ENCODE data around the gene GNAL. TPM values are rescaled to one million over a fixed set of nuclear protein-coding genes. Genes with fewer than 3 reads are reported as not detected.

The GNAL gene
- total RNA-seq, 1 donor from 2014 or later: 9.7 TPM

GRCh38 chr18:11728249-11728648 is 39.2 kb downstream of the GNAL start:
- TF ChIP-seq CTCF (IDR thresholded peaks at IDR 0.05; ENCODE audit: unreplicated experiment): no peak
- Mint-ChIP-seq H3K27me3 (ENCODE audit: unreplicated experiment) (no peaks in the 10 kb centered on the region), H3K4me3 (ENCODE audit: unreplicated experiment) (no peak overlapping the region), H3K27ac (ENCODE audit: unreplicated experiment) (no peak overlapping the region), H3K9me3 (ENCODE audit: unreplicated experiment) (no peaks in the 10 kb centered on the region), H3K36me3 (ENCODE audit: low read depth, unreplicated experiment) (peaks cover 3% of the 10 kb centered on the region), H3K4me1 (ENCODE audit: unreplicated experiment) (no peaks in the 10 kb centered on the region)
- DNase-seq (ENCODE audit: low spot score): peak; percentile 18

GRCh38 chr18:11729556-11729955 is 40.5 kb downstream of the GNAL start:
- no peak overlapping the region for H3K27ac Mint-ChIP-seq (ENCODE audit: unreplicated experiment)
- H3K27me3 Mint-ChIP-seq (ENCODE audit: unreplicated experiment): peaks cover 3% of the 10 kb centered on the region
- H3K36me3 Mint-ChIP-seq (ENCODE audit: low read depth, unreplicated experiment): peaks cover 3% of the 10 kb centered on the region
- no peaks in the 10 kb centered on the region for H3K4me1 Mint-ChIP-seq (ENCODE audit: unreplicated experiment)
- no peak for DNase-seq (ENCODE audit: low spot score)
- no peaks in the 10 kb centered on the region for H3K9me3 Mint-ChIP-seq (ENCODE audit: unreplicated experiment)
- H3K4me3 Mint-ChIP-seq (ENCODE audit: unreplicated experiment): no peak overlapping the region
- no peak for TF ChIP-seq CTCF (IDR thresholded peaks at IDR 0.05; ENCODE audit: unreplicated experiment)

GRCh38 chr18:11733031-11733430 is 44.0 kb downstream of the GNAL start:
- DNase-seq (ENCODE audit: low spot score): peak; percentile 84
- no peaks in the 10 kb centered on the region for H3K4me1 Mint-ChIP-seq (ENCODE audit: unreplicated experiment)
- H3K27ac Mint-ChIP-seq (ENCODE audit: unreplicated experiment): no peak overlapping the region
- H3K4me3 Mint-ChIP-seq (ENCODE audit: unreplicated experiment): no peak overlapping the region
- no peaks in the 10 kb centered on the region for H3K36me3 Mint-ChIP-seq (ENCODE audit: low read depth, unreplicated experiment)
- no peaks in the 10 kb centered on the region for H3K9me3 Mint-ChIP-seq (ENCODE audit: unreplicated experiment)
- peaks cover 5% of the 10 kb centered on the region for H3K27me3 Mint-ChIP-seq (ENCODE audit: unreplicated experiment)
- peak; percentile 98 for TF ChIP-seq CTCF (IDR thresholded peaks at IDR 0.05; ENCODE audit: unreplicated experiment)

GRCh38 chr18:11736656-11737055 is 47.6 kb downstream of the GNAL start:
- H3K27ac Mint-ChIP-seq (ENCODE audit: unreplicated experiment): no peak overlapping the region
- peaks cover 7% of the 10 kb centered on the region for H3K27me3 Mint-ChIP-seq (ENCODE audit: unreplicated experiment)
- H3K36me3 Mint-ChIP-seq (ENCODE audit: low read depth, unreplicated experiment): no peaks in the 10 kb centered on the region
- no peaks in the 10 kb centered on the region for H3K4me1 Mint-ChIP-seq (ENCODE audit: unreplicated experiment)
- no peak for DNase-seq (ENCODE audit: low spot score)
- TF ChIP-seq CTCF (IDR thresholded peaks at IDR 0.05; ENCODE audit: unreplicated experiment): no peak
- no peak overlapping the region for H3K4me3 Mint-ChIP-seq (ENCODE audit: unreplicated experiment)
- H3K9me3 Mint-ChIP-seq (ENCODE audit: unreplicated experiment): no peaks in the 10 kb centered on the region

- Mint-ChIP-seq H3K36me3 (ENCODE audit: low read depth, unreplicated experiment) (no peaks in the 10 kb centered on the region), H3K27me3 (ENCODE audit: unreplicated experiment) (peaks cover 7% of the 10 kb centered on the region), H3K4me1 (ENCODE audit: unreplicated experiment) (no peaks in the 10 kb centered on the region), H3K27ac (ENCODE audit: unreplicated experiment) (no peak overlapping the region), H3K4me3 (ENCODE audit: unreplicated experiment) (no peak overlapping the region), H3K9me3 (ENCODE audit: unreplicated experiment) (no peaks in the 10 kb centered on the region)
- no peak for DNase-seq (ENCODE audit: low spot score)
- TF ChIP-seq CTCF (IDR thresholded peaks at IDR 0.05; ENCODE audit: unreplicated experiment): no peak
Observed at GRCh38 chr18:11739893-11740292, 50.8 kb downstream of the GNAL start.

Measured in endothelial cell (in vitro differentiated cells).